Activated gamma-delta T cell treated with anti-CD3 and anti-CD28 coated beads, Interleukin-2, amount 50 U/mL, for 16 hours (primary cell): ENCODE data around the gene DNM3.
A peak's percentile ranks its signal among the peaks of the same experiment; 100 is the strongest.
"Not testable (repeated sequence)": the region's sequence is repeated elsewhere in the genome, so short reads cannot be mapped to it uniquely, and the experiment has no call there.

Experiments used
- DNase-seq: peaks from one replicate; pipeline ENCODE4 v3.0.0-alpha.2; 2020; ENCODE audit warnings: low read depth

The DNM3 gene

GRCh38 chr1:172363852-172364251 is 522.6 kb downstream of the DNM3 start:
- no peak for DNase-seq

- not testable (repeated sequence) for DNase-seq
Observed at GRCh38 chr1:172371646-172372045, 530.3 kb downstream of the DNM3 start.

GRCh38 chr1:172373864-172374263 is 532.6 kb downstream of the DNM3 start:
- DNase-seq = no peak

GRCh38 chr1:172375211-172375631 is 533.9 kb downstream of the DNM3 start:
- DNase-seq = no peak

- no peak for DNase-seq
Observed at GRCh38 chr1:172376431-172376830, 535.1 kb downstream of the DNM3 start.

GRCh38 chr1:172377565-172377964 is 536.3 kb downstream of the DNM3 start:
- DNase-seq = no peak

- no peak for DNase-seq
Observed at GRCh38 chr1:172378109-172378760, 536.9 kb downstream of the DNM3 start.

GRCh38 chr1:172380441-172381244 is 539.3 kb downstream of the DNM3 start:
- DNase-seq = peak; percentile 27

- DNase-seq = no peak
Observed at GRCh38 chr1:172381946-172382345, 540.6 kb downstream of the DNM3 start.

GRCh38 chr1:172382406-172382805 is 541.1 kb downstream of the DNM3 start:
- DNase-seq = no peak

- DNase-seq = no peak
Observed at GRCh38 chr1:172382990-172383389, 541.7 kb downstream of the DNM3 start.

GRCh38 chr1:172383536-172383935 is 542.2 kb downstream of the DNM3 start:
- DNase-seq = no peak

- no peak for DNase-seq
Observed at GRCh38 chr1:172384656-172385055, 543.4 kb downstream of the DNM3 start.

GRCh38 chr1:172386046-172386445 is 544.7 kb downstream of the DNM3 start:
- DNase-seq = no peak

GRCh38 chr1:172388490-172388889 is 547.2 kb downstream of the DNM3 start:
- no peak for DNase-seq

GRCh38 chr1:172390301-172390682 is 549.0 kb downstream of the DNM3 start:
- DNase-seq = no peak

GRCh38 chr1:172390683-172391551 is 549.6 kb downstream of the DNM3 start:
- no peak for DNase-seq

GRCh38 chr1:172391976-172392375 is 550.7 kb downstream of the DNM3 start:
- no peak for DNase-seq

GRCh38 chr1:172393354-172393753 is 552.1 kb downstream of the DNM3 start:
- no peak for DNase-seq

- peak; percentile 49 for DNase-seq
Observed at GRCh38 chr1:172394141-172394751, 552.9 kb downstream of the DNM3 start.

GRCh38 chr1:172394811-172395210 is 553.5 kb downstream of the DNM3 start:
- no peak for DNase-seq

GRCh38 chr1:172395576-172395975 is 554.3 kb downstream of the DNM3 start:
- no peak for DNase-seq
